GM21423 (cell line): ENCODE results near the gene CNGA3.

Experiments
- ATAC-seq: cut with Tn5 transposase; IDR thresholded peaks from one replicate; pipeline ENCODE4 v1.9.1; 2021; ENCODE audit warnings: mild to moderate bottlenecking, moderate library complexity; ENCODE audit not compliant: unreplicated experiment

Gene CNGA3

GRCh38 chr2:98327776-98328175, 18.5 kb upstream of the CNGA3 start:
- no peak for ATAC-seq

GRCh38 chr2:98329549-98329948, 16.7 kb upstream of the CNGA3 start:
- no peak for ATAC-seq

GRCh38 chr2:98332989-98333388, 13.3 kb upstream of the CNGA3 start:
- no peak for ATAC-seq

- no peak for ATAC-seq
These were observed 12.3 kb upstream of the CNGA3 start for GRCh38 chr2:98333922-98334321.

GRCh38 chr2:98334439-98335078, 11.7 kb upstream of the CNGA3 start:
- no peak for ATAC-seq

- no peak for ATAC-seq
These were observed 11.0 kb upstream of the CNGA3 start for GRCh38 chr2:98335271-98335670.

GRCh38 chr2:98341241-98341640, 5.0 kb upstream of the CNGA3 start:
- no peak for ATAC-seq

GRCh38 chr2:98343285-98343684, 3.0 kb upstream of the CNGA3 start:
- ATAC-seq: no peak

GRCh38 chr2:98347298-98348065, 1.2 kb downstream of the CNGA3 start:
- ATAC-seq: no peak

- no peak for ATAC-seq
These were observed 1.9 kb downstream of the CNGA3 start for GRCh38 chr2:98348066-98348561.

- ATAC-seq: no peak
These were observed 4.2 kb downstream of the CNGA3 start for GRCh38 chr2:98350411-98350810.

- no peak for ATAC-seq
These were observed 9.6 kb downstream of the CNGA3 start for GRCh38 chr2:98355881-98356280.

- ATAC-seq: no peak
These were observed 10.5 kb downstream of the CNGA3 start for GRCh38 chr2:98356729-98357128.

GRCh38 chr2:98357849-98358248, 11.6 kb downstream of the CNGA3 start:
- ATAC-seq: no peak

- no peak for ATAC-seq
These were observed 13.7 kb downstream of the CNGA3 start for GRCh38 chr2:98359986-98360385.

GRCh38 chr2:98367721-98368120, 21.5 kb downstream of the CNGA3 start:
- ATAC-seq: no peak

- no peak for ATAC-seq
These were observed 23.5 kb downstream of the CNGA3 start for GRCh38 chr2:98369710-98370239.

- no peak for ATAC-seq
These were observed 25.9 kb downstream of the CNGA3 start for GRCh38 chr2:98372121-98372520.

GRCh38 chr2:98372579-98372978, 26.3 kb downstream of the CNGA3 start:
- ATAC-seq: no peak

- ATAC-seq: no peak
These were observed 28.0 kb downstream of the CNGA3 start for GRCh38 chr2:98374286-98374685.

- ATAC-seq: no peak
These were observed 28.8 kb downstream of the CNGA3 start for GRCh38 chr2:98374958-98375570.
